GM18867 (cell line): ENCODE data around the gene APIP.

ENCODE experiments used
- ATAC-seq: cut with Tn5 transposase; IDR thresholded peaks from one replicate; pipeline ENCODE4 v1.9.1; 2021; ENCODE audit warnings: mild to moderate bottlenecking, moderate library complexity; ENCODE audit not compliant: unreplicated experiment

APIP gene

DNA sequence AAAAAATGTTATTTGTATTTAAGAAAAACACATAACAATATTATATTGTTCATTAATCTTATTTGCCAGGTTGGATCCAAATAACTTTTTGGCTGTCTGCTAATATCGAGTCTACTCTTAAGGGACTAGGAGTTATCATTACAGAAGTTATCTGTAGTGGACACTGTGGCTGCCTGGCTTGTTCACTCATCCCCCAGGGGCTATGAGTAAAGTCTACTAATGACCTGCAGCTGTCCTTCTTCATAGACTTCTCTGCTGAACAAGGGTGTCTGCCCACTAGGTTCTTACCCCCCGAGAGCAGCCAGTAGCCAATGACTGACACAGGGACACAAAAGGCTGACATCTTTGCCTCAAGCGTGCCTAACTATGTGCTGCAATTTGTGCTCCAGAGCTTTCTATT lies 69.7 kb downstream of the APIP start:
- ATAC-seq, result no peak

DNA sequence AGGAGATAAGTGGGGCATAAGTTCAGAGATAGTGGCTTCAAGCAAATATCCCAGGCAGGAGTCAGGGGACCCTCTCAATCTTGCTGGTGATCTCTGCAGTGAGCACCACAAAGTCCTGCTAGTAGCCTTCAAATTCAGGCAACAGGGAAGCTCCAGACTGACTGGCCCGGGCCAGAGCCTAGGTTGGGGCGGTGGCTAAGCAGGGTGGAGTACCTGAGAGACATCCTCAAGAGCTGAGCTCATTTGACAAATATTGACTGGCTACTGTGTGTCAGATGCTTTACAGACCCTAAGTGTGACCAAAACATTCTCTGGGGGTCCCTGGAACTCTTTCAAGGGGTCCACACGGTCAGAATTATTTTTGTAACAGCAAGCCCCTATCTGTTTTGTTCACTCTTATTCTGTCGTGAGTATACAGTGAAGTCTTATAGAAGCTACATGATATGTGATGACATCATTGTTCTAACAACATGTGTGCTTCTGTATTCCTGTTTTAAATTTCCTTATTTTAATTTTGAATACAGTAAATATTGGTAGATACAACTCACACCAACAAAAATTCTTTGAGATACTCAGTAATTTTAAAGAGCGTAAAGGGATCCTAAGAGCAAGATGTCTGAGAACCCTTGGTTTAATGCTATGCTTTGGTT lies 71.6 kb downstream of the APIP start:
- no peak for ATAC-seq

DNA sequence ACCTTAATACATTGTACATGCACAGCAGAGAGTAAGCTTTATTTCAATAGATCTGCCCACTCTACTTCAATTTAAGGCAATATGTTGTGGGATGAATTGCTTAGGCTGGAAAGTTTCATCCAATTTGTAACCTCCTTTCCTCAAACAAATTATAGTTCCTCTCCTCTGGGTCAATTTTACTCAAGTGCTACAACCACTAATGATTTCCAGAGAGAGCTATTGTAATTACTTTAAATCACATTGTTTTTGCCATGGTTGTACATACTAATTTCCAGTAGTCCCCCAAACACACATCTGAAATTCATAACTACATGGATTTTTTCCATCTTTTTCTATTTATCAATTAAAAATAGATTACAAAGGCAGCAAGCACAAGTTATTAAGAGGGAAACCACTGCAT lies 72.9 kb downstream of the APIP start:
- ATAC-seq, result no peak

GRCh38 chr11:34840736-34841386 lies 75.3 kb downstream of the APIP start:
- peak; percentile 84 for ATAC-seq

DNA sequence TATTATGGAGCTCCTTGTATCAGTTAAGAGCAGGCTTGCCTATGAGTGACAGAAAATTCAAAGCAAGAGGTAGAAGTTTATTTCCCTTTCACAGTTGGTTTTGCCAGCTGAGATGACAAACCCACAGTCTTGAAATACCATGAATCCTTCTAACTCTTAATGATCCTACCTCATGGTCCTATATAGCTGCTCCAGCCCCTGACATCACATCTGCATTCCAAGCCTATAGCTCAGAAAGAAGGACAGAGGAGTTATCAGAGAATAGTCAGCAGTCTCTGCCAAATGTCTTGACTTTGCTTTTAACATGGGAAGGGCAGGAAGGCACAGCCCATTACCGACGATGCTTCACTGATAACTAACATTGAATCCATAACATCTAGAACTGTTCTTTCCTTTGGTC lies 76.2 kb downstream of the APIP start:
- ATAC-seq, result no peak

DNA sequence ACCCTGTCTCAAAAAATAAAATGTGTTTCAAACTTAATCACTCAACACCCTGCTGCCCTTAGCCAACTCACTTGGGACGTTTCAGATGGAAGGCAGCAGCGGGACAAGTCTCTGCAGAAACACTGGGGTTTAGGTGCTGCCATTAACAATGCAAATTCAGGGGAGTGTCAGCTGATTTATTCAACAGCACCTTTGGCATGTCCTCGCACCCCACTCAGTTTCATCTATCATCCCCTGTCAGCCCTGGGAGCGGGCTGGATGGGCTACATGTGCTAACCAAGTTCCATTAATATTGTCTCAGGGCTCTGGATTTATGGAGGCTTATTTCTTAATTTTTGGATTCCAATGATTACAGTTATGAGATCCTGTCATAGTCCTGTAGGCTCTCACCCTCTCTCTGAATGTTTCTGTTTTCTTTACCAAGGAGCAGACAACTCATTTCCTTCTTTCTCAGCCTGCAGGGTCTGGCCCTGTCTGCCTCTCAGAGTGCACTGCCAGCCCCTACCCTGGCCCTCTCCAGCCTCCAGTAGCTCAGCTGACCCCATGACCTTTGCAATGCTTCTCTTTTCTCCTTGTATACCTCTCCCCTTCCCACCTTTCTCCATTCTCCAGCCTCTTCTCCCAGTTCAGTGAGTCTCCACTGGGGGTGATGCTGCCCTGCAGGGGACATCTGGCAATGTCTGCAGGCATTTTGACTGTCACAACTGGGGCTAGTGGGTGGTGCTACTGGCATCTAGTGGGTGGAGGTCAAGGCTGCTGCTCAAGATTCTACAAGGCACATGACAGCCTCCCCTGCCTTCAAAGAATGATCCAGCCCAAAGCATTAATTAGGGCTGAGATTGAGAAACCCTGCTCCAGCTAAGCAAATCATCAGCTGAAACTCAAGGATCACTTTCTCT lies 79.0 kb downstream of the APIP start:
- no peak for ATAC-seq

DNA sequence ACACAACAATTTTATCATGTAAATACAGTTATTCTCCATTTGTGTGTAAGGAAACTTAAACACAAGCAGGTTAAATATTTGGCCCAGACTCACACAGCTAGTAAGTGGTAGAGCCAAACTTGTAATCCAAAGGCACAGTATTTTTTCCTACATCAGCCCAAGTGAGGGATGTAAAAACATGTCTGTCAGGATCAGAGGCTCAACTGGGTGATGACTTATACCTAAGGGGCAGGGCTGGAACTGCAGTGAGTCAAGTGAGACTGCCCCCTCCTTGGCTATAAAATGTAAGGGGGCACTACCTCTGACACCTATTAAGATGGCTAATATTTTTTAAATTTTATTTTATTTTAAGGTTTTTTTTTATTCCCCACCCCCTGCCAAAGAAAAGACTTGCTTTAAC lies 82.6 kb downstream of the APIP start:
- ATAC-seq, result no peak
